GM12892 (cell line): ENCODE measurements around the gene ABCA8.

ENCODE experiments used
- POLR2A ChIP-seq: IDR thresholded peaks from 2 replicates; pipeline ENCODE4 v1.6.1; 2011; ENCODE audit warnings: low read depth, low read length, control low read depth
- POLR2AphosphoS5 ChIP-seq: IDR thresholded peaks from 2 replicates; pipeline ENCODE4 v1.6.1; 2011; ENCODE audit warnings: low read depth, low read length, control low read depth
- TAF1 ChIP-seq: IDR thresholded peaks from 2 replicates; pipeline ENCODE4 v1.6.1; 2011; ENCODE audit warnings: low read depth, mild to moderate bottlenecking, control low read depth, low read length, borderline replicate concordance

DNA sequence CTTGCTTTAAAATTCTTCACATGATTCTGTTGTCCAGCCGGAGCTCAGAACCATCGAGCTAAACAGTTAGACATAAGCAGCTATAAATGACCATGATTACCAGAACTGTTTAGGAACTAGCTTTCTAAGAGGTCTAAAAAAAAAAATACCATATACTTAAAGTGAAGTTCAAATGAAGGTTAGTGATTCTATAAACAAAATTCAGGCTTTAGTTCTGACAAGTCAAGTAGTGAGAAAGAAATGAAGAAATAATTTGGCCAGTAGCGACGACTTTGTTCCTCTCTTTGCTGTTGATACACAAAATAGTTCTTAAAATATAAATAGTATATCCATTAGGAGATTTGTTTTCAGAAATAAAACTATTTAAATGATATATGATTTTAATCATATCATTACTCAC is 27.7 kb downstream of the ABCA8 start:
- TF ChIP-seq POLR2A (no peak), POLR2AphosphoS5 (no peak), TAF1 (no peak)
